H9 (cell line): Measurements from ENCODE around the gene CIB4. TPM values are rescaled to one million over a fixed set of nuclear protein-coding genes. Genes with fewer than 3 reads are reported as not detected.

Source experiments
- DNase-seq: peaks from one replicate; pipeline ENCODE4 v3.0.0-alpha.2; 2017
- H2AFZ ChIP-seq: one replicate; pipeline ENCODE4 v1.6.1; 2013; ENCODE audit warnings: mild to moderate bottlenecking, low read length, control low read depth, moderate library complexity
- H2AK5ac ChIP-seq: 2 replicates; pipeline ENCODE4 v1.6.1; 2013; ENCODE audit warnings: low read length, control low read depth, mixed read lengths; ENCODE audit not compliant: insufficient read length
- H2BK120ac ChIP-seq: one replicate; pipeline ENCODE4 v1.6.1; 2013; ENCODE audit warnings: low read depth, mild to moderate bottlenecking, low read length, control low read depth, inconsistent platforms; ENCODE audit not compliant: poor library complexity, severe bottlenecking
- H2BK12ac ChIP-seq: 2 replicates; pipeline ENCODE4 v1.6.1; 2013; ENCODE audit warnings: low read length, control low read depth, mixed read lengths, low read depth; ENCODE audit not compliant: insufficient read length
- H2BK15ac ChIP-seq: 2 replicates; pipeline ENCODE4 v1.6.1; 2013; ENCODE audit warnings: low read depth, low read length, control low read depth
- H2BK20ac ChIP-seq: one replicate; pipeline ENCODE4 v1.6.1; 2013; ENCODE audit warnings: low read depth, mild to moderate bottlenecking, low read length, control low read depth, inconsistent platforms; ENCODE audit not compliant: poor library complexity, severe bottlenecking
- H2BK5ac ChIP-seq: 2 replicates; pipeline ENCODE4 v1.6.1; 2013; ENCODE audit warnings: low read length, control low read depth, mixed read lengths; ENCODE audit not compliant: insufficient read length
- H3K14ac ChIP-seq: 2 replicates; pipeline ENCODE4 v1.6.1; 2013; ENCODE audit warnings: low read length, control low read depth; ENCODE audit not compliant: insufficient read depth
- H3K18ac ChIP-seq: 2 replicates; pipeline ENCODE4 v1.6.1; 2013; ENCODE audit warnings: low read depth, mild to moderate bottlenecking, mixed read lengths, low read length, control low read depth; ENCODE audit not compliant: insufficient read length
- H3K23ac ChIP-seq: 2 replicates; pipeline ENCODE4 v1.6.1; 2013; ENCODE audit warnings: low read length, control low read depth, mixed read lengths, low read depth; ENCODE audit not compliant: insufficient read length
- H3K23me2 ChIP-seq: 2 replicates; pipeline ENCODE4 v1.6.1; 2013; ENCODE audit warnings: low read depth, mild to moderate bottlenecking, mixed read lengths, low read length, control low read depth; ENCODE audit not compliant: insufficient read length, poor library complexity, severe bottlenecking
- H3K27ac ChIP-seq: 2 replicates; pipeline ENCODE4 v1.5.1; 2013; ENCODE audit warnings: low read length, control low read depth, mixed read lengths, low read depth; ENCODE audit not compliant: insufficient read length
- H3K27me3 ChIP-seq: 2 replicates; pipeline ENCODE4 v1.6.1; 2013; ENCODE audit warnings: low read length, control low read depth, inconsistent platforms; ENCODE audit not compliant: insufficient read depth
- H3K4ac ChIP-seq: 2 replicates; pipeline ENCODE4 v1.6.1; 2013; ENCODE audit warnings: low read depth, mild to moderate bottlenecking, control low read depth, inconsistent platforms, low read length, moderate library complexity
- H3K4me1 ChIP-seq: 2 replicates; pipeline ENCODE4 v1.6.1; 2013; ENCODE audit warnings: low read length, control low read depth, inconsistent platforms; ENCODE audit not compliant: insufficient read depth
- H3K4me2 ChIP-seq: 2 replicates; pipeline ENCODE4 v1.6.1; 2013; ENCODE audit warnings: low read length, control low read depth, mixed read lengths; ENCODE audit not compliant: insufficient read length, insufficient read depth
- H3K56ac ChIP-seq: 2 replicates; pipeline ENCODE4 v1.6.1; 2013; ENCODE audit warnings: low read depth, mild to moderate bottlenecking, mixed read lengths, low read length, control low read depth; ENCODE audit not compliant: insufficient read length
- H3K79me1 ChIP-seq: 2 replicates; pipeline ENCODE4 v1.6.1; 2013; ENCODE audit warnings: low read depth, mild to moderate bottlenecking, moderate library complexity, low read length, control low read depth, inconsistent platforms; ENCODE audit not compliant: insufficient read depth, poor library complexity, severe bottlenecking
- H3K79me2 ChIP-seq: 2 replicates; pipeline ENCODE4 v1.6.1; 2013; ENCODE audit warnings: low read length, control low read depth, inconsistent platforms; ENCODE audit not compliant: insufficient read depth
- H3K9ac ChIP-seq: 2 replicates; pipeline ENCODE4 v1.6.1; 2013; ENCODE audit warnings: low read length, control low read depth, mixed read lengths; ENCODE audit not compliant: insufficient read length; ENCODE audit errors: extremely low read depth
- H3K9me3 ChIP-seq: one replicate; pipeline ENCODE4 v1.6.1; 2013; ENCODE audit warnings: low read depth, low read length, inconsistent platforms; ENCODE audit not compliant: control insufficient read depth
- H3T11ph ChIP-seq: one replicate; pipeline ENCODE4 v1.6.1; 2013; ENCODE audit warnings: mild to moderate bottlenecking, low read length, control low read depth, inconsistent platforms
- H4K20me1 ChIP-seq: one replicate; pipeline ENCODE4 v1.6.1; 2013; ENCODE audit not compliant: control insufficient read depth, insufficient read length, insufficient read depth
- H4K5ac ChIP-seq: 2 replicates; pipeline ENCODE4 v1.6.1; 2013; ENCODE audit warnings: low read depth, mild to moderate bottlenecking, mixed read lengths, low read length, control low read depth; ENCODE audit not compliant: insufficient read length
- H4K8ac ChIP-seq: replicated peaks from 2 replicates; pipeline ENCODE4 v1.6.1; 2013; ENCODE audit warnings: low read length, control low read depth, mixed read lengths, low read depth; ENCODE audit not compliant: insufficient read length
- H4K91ac ChIP-seq: 2 replicates; pipeline ENCODE4 v1.6.1; 2013; ENCODE audit warnings: low read depth, mild to moderate bottlenecking, moderate library complexity, mixed read lengths, low read length, control low read depth; ENCODE audit not compliant: insufficient read length
- H3K27ac Mint-ChIP-seq, 3 experiments: 2 replicates in 2 of 3; 3 replicates in 1 of 3; pipeline ENCODE4 v1.8.0; 2020 to 2021; ENCODE audit warnings: mixed read lengths in 3 of 3, mild to moderate bottlenecking in 1 of 3, moderate library complexity in 1 of 3
- H3K27me3 Mint-ChIP-seq: 2 replicates; pipeline ENCODE4 v1.8.0; 2021; ENCODE audit warnings: low read depth, mild to moderate bottlenecking, moderate library complexity, mixed read lengths
- H3K36me3 Mint-ChIP-seq, 3 experiments: 2 replicates in 2 of 3; 3 replicates in 1 of 3; pipeline ENCODE4 v1.8.0; 2020 to 2021; ENCODE audit warnings: low read depth in 3 of 3, mixed read lengths in 3 of 3; ENCODE audit not compliant: insufficient read depth in 1 of 3
- H3K4me1 Mint-ChIP-seq, 2 experiments: 2 replicates each; pipeline ENCODE4 v1.8.0; 2020; ENCODE audit warnings: mixed read lengths in 2 of 2
- H3K4me3 Mint-ChIP-seq, 2 experiments: 2 replicates in 1 of 2; 3 replicates in 1 of 2; pipeline ENCODE4 v1.8.0; 2020 to 2021; ENCODE audit warnings: mild to moderate bottlenecking in 2 of 2, mixed read lengths in 2 of 2, moderate library complexity in 1 of 2
- H3K9me3 Mint-ChIP-seq, 2 experiments: 2 replicates in 1 of 2; 3 replicates in 1 of 2; pipeline ENCODE4 v1.8.0; 2020; ENCODE audit warnings: mild to moderate bottlenecking in 2 of 2, mixed read lengths in 2 of 2, moderate library complexity in 1 of 2
- WGBS: extraction: QIAGEN DNeasy Blood & Tissue Kit; methylation state at CpG from one replicate; pipeline ENCODE4 v1.1.7; 2013; ENCODE audit warnings: missing lambda C conversion rate, low lambda C conversion rate, mixed read lengths; ENCODE audit not compliant: insufficient read length; ENCODE audit errors: extremely low coverage; 5-methylcytosine and 5-hydroxymethylcytosine counted together
- total RNA-seq: library from RNA; stranded (reverse); gene quantifications from 2 replicates; pipeline ENCODE4 v1.2.1, GENCODE V29; 2021
- TF ChIP-seq, protein P1 (sequence below): fragments of 200-600 bp; sonication (generic); conservative IDR thresholded peaks from 3 replicates; pipeline ENCODE4 v1.8.0; 2021; ENCODE audit warnings: antibody characterized with exemption, mild to moderate bottlenecking

Gene CIB4
- total RNA-seq, 1 experiment from 2014 or later, result not detected

DNA sequence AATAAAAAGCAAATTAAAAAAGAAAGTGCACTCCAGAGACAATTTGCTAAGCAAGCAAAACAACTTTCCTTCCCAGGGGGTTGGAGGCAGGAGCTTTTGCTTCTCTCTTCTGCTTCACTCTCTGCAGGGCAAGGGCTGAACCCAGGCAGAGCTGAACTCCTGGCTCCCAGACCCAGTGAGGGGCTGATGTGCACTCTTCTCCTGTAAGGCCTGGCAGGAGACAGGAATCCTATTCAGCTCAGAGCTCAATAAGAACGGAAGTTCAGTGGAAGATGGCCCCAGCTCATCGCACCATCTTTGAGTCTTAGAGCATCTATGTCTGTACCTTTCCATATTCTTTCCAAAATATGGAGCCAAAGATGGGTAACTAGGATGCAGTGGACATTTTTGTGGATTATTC lies 29.1 kb downstream of the CIB4 start:
- no peak overlapping the region for H3K23ac ChIP-seq
- H3K9ac ChIP-seq, result no peak overlapping the region
- no peak overlapping the region for H2AK5ac ChIP-seq
- H3K79me1 ChIP-seq, result no peaks in the 10 kb centered on the region
- no peak overlapping the region for H2BK20ac ChIP-seq
- H2BK120ac ChIP-seq, result no peak overlapping the region
- no peak overlapping the region for H4K5ac ChIP-seq
- no peak overlapping the region for H3T11ph ChIP-seq
- no peak overlapping the region for H3K4ac ChIP-seq
- no peaks in the 10 kb centered on the region; a peak in 1 of 5 replicates for H3K9me3 Mint-ChIP-seq
- H3K36me3 Mint-ChIP-seq, result no peaks in the 10 kb centered on the region
- WGBS, result no CpG with 5 or more reads among the region's 2 CpGs
- H3K4me1 ChIP-seq, result no peaks in the 10 kb centered on the region
- H4K91ac ChIP-seq, result no peak overlapping the region
- H3K18ac ChIP-seq, result no peak overlapping the region
- no peak for DNase-seq
- H3K79me2 ChIP-seq, result no peaks in the 10 kb centered on the region
- H3K23me2 ChIP-seq, result no peaks in the 10 kb centered on the region
- H3K4me3 Mint-ChIP-seq, result no peak overlapping the region
- H2BK5ac ChIP-seq, result no peak overlapping the region
- H2AFZ ChIP-seq, result no peak overlapping the region
- H4K8ac ChIP-seq, result no peak overlapping the region
- TF ChIP-seq, protein P1, sequence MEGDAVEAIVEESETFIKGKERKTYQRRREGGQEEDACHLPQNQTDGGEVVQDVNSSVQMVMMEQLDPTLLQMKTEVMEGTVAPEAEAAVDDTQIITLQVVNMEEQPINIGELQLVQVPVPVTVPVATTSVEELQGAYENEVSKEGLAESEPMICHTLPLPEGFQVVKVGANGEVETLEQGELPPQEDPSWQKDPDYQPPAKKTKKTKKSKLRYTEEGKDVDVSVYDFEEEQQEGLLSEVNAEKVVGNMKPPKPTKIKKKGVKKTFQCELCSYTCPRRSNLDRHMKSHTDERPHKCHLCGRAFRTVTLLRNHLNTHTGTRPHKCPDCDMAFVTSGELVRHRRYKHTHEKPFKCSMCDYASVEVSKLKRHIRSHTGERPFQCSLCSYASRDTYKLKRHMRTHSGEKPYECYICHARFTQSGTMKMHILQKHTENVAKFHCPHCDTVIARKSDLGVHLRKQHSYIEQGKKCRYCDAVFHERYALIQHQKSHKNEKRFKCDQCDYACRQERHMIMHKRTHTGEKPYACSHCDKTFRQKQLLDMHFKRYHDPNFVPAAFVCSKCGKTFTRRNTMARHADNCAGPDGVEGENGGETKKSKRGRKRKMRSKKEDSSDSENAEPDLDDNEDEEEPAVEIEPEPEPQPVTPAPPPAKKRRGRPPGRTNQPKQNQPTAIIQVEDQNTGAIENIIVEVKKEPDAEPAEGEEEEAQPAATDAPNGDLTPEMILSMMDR, result no peak
- no peaks in the 10 kb centered on the region for H3K27me3 ChIP-seq
- no peak overlapping the region for H3K27ac Mint-ChIP-seq
- no peaks in the 10 kb centered on the region for H4K20me1 ChIP-seq
- no peak overlapping the region for H2BK12ac ChIP-seq
- H3K27ac ChIP-seq, result no peak overlapping the region
- H2BK15ac ChIP-seq, result no peak overlapping the region
- H3K27me3 Mint-ChIP-seq, result peaks cover 32% of the 10 kb centered on the region
- no peaks in the 10 kb centered on the region for H3K9me3 ChIP-seq
- peaks cover 20 to 43% of the 10 kb centered on the region in 2 experiments for H3K4me1 Mint-ChIP-seq
- H3K14ac ChIP-seq, result no peak overlapping the region
- H3K4me2 ChIP-seq, result no peak overlapping the region
- no peak overlapping the region for H3K56ac ChIP-seq
